Neural cell (in vitro differentiated cells): ENCODE results near the gene CACNA1H.
"Not testable (repeated sequence)": the region's sequence is repeated elsewhere in the genome, so short reads cannot be mapped to it uniquely, and the experiment has no call there.

ENCODE experiments used
- MXI1 ChIP-seq: fragments of 450-650 bp; conservative IDR thresholded peaks from 2 replicates; pipeline ENCODE4 v1.6.1; 2014; ENCODE audit warnings: antibody characterized with exemption, mild to moderate bottlenecking; ENCODE audit not compliant: poor library complexity, severe bottlenecking
- TF ChIP-seq, protein P1 (sequence below): fragments of 450-650 bp; IDR thresholded peaks from 2 replicates; pipeline ENCODE4 v1.5.1; 2014; ENCODE audit warnings: antibody characterized with exemption, mild to moderate bottlenecking, moderate library complexity; ENCODE audit not compliant: poor library complexity, severe bottlenecking

DNA sequence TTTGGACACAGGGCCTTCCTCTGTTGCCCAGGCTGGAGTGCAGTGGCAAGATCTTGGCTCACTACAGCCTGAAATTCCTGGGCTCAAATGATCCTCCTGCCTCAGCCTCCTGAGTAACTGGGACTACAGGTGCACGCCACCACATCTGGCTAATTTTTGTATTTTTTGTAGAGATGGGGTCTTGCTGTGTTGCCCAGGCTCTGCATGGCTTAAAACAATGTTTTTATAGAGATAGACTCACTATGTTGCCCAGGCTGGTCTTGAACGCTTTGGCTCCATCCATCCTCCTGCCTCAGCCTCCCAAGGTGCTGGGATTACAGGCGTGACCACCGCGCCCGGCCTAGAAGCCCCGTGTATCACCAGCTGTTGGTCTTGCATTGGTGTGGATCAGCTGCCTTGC, 116.5 kb downstream of the CACNA1H start:
- not testable (repeated sequence) for TF ChIP-seq MXI1
- TF ChIP-seq, protein P1, sequence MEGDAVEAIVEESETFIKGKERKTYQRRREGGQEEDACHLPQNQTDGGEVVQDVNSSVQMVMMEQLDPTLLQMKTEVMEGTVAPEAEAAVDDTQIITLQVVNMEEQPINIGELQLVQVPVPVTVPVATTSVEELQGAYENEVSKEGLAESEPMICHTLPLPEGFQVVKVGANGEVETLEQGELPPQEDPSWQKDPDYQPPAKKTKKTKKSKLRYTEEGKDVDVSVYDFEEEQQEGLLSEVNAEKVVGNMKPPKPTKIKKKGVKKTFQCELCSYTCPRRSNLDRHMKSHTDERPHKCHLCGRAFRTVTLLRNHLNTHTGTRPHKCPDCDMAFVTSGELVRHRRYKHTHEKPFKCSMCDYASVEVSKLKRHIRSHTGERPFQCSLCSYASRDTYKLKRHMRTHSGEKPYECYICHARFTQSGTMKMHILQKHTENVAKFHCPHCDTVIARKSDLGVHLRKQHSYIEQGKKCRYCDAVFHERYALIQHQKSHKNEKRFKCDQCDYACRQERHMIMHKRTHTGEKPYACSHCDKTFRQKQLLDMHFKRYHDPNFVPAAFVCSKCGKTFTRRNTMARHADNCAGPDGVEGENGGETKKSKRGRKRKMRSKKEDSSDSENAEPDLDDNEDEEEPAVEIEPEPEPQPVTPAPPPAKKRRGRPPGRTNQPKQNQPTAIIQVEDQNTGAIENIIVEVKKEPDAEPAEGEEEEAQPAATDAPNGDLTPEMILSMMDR = not testable (repeated sequence)
